Mucosa of descending colon (tissue), 3 donors: Measurements from ENCODE around the gene CAMK4. TPM values are rescaled to one million over a fixed set of nuclear protein-coding genes. Genes with fewer than 3 reads are reported as not detected.

Experiments
- ATAC-seq: fragments of 200-7000 bp; cut with Tn5 transposase; one replicate; pipeline ENCODE4 v1.9.1; 2020; ENCODE audit warnings: mild to moderate bottlenecking, moderate library complexity
- DNase-seq, 3 donors: peaks; one replicate each; pipeline ENCODE4 v3.0.0-alpha.2; 2020
- H3K36me3 ChIP-seq: fragments of 200-600 bp; one replicate; pipeline ENCODE4 v1.8.0; 2021; ENCODE audit warnings: low read depth, mild to moderate bottlenecking
- H3K4me1 ChIP-seq: fragments of 200-600 bp; one replicate; pipeline ENCODE4 v1.8.0; 2021; ENCODE audit warnings: low read depth, mild to moderate bottlenecking
- H3K4me3 ChIP-seq: fragments of 200-600 bp; one replicate; pipeline ENCODE4 v1.8.0; 2021; ENCODE audit warnings: mild to moderate bottlenecking
- H3K9me3 ChIP-seq: fragments of 200-600 bp; one replicate; pipeline ENCODE4 v1.8.0; 2021; ENCODE audit warnings: mild to moderate bottlenecking
- CTCF ChIP-seq: fragments of 200-600 bp; IDR thresholded peaks from one replicate; pipeline ENCODE4 v1.8.0; 2022; ENCODE audit warnings: antibody characterized with exemption, mild to moderate bottlenecking
- intact Hi-C, 2 donors: fragments of 100-400 bp; cut with DNase I in 1 of 2; cut with micrococcal nuclease in 1 of 2; formaldehyde crosslinking; loops; one replicate each; pipeline versions ENCODE4 v1.11.0 to v1.11.1; 2022; cut with DNase I, micrococcal nuclease
- total RNA-seq, 3 donors: library from RNA; stranded (reverse); fragmentation: NEBNext Ultra II Directional in 2 of 3; extraction: Animal tissue kit (Norgen Biotek cat#: 25700) in 2 of 3; gene quantifications; one replicate each; pipeline versions ENCODE4 v1.2.1 to v1.2.4, GENCODE V29; 2021 to 2023
- donor health status: DM: no; HTN: no; CAD: no; lungs with moderate emphysema.
- donor health status: DM: no; HTN: no; CAD: no.
- donor health status: DM: no; HTN: yes; CAD: no.

CAMK4 gene
- total RNA-seq, 3 donors from 2014 or later: 2.0 to 5.5 (median 4.0) TPM

DNA sequence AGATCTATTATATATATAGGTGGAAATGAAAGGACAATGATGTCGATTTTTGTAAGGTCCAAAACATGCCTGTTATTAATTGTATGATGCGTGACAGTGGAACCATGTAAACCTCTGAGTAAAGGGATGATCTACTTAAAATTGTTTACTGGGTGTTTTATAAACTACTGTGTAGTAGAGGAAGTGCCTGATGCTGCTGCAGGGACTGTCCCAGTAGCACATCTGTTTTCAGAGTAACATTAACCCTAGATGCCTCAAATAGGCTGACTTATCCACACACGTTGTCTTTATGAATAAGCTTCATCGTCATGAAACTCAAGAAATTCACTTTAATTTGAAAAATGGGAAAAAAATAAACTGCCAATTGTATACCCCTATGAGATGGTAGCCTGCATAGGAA lies 1.7 kb downstream of the CAMK4 start:
- Histone ChIP-seq H3K9me3 (no peaks in the 10 kb centered on the region), H3K4me1 (peaks cover 9% of the 10 kb centered on the region), H3K36me3 (no peaks in the 10 kb centered on the region), H3K4me3 (no peak overlapping the region)
- intact Hi-C loops: no loop called here
- DNase-seq (no peak), ATAC-seq (no peak)
- TF ChIP-seq CTCF: no peak

DNA sequence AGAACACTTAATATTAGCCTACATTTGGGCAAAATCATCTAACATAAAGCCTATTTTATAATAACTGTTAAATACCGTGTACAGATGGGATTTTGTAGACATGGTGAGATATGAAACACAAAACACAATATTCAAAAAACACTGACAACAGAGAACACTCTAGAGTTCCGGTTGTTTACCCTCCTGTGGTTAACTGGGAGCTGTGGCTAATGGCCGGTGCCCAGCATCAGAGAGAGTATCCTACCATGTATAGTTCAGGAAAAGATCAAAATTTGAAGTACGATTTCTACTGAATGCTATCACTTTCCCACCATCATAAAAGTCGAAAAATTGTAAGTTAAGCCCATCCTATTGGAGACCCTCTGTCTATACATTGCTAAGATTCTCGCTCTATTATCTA lies 2.4 kb downstream of the CAMK4 start:
- H3K36me3 ChIP-seq: no peaks in the 10 kb centered on the region

GRCh38 chr5:111227226-111227782 lies 3.1 kb downstream of the CAMK4 start:
- H3K4me1 ChIP-seq: peaks cover 9% of the 10 kb centered on the region
- intact Hi-C loops: no loop called here
- no peaks in the 10 kb centered on the region for H3K9me3 ChIP-seq
- H3K36me3 ChIP-seq: no peaks in the 10 kb centered on the region
- no peak for TF ChIP-seq CTCF
- ATAC-seq (no peak), DNase-seq (no peak)
- no peak overlapping the region for H3K4me3 ChIP-seq

More for the DNA sequence above, 2.4 kb downstream of the CAMK4 start:
- peaks cover 9% of the 10 kb centered on the region for H3K4me1 ChIP-seq
- ATAC-seq (no peak), DNase-seq (no peak)
- TF ChIP-seq CTCF: no peak
- intact Hi-C loops: no loop called here
- H3K9me3 ChIP-seq: no peaks in the 10 kb centered on the region
- no peak overlapping the region for H3K4me3 ChIP-seq

GRCh38 chr5:111227801-111228200 lies 3.6 kb downstream of the CAMK4 start:
- Histone ChIP-seq H3K9me3 (no peaks in the 10 kb centered on the region), H3K4me1 (peaks cover 9% of the 10 kb centered on the region), H3K36me3 (no peaks in the 10 kb centered on the region), H3K4me3 (no peak overlapping the region)
- intact Hi-C loops: no loop called here
- peak; percentile 14 for ATAC-seq
- peak in 2 of 3 donors; percentile 35 to 68 for DNase-seq
- no peak for TF ChIP-seq CTCF

DNA sequence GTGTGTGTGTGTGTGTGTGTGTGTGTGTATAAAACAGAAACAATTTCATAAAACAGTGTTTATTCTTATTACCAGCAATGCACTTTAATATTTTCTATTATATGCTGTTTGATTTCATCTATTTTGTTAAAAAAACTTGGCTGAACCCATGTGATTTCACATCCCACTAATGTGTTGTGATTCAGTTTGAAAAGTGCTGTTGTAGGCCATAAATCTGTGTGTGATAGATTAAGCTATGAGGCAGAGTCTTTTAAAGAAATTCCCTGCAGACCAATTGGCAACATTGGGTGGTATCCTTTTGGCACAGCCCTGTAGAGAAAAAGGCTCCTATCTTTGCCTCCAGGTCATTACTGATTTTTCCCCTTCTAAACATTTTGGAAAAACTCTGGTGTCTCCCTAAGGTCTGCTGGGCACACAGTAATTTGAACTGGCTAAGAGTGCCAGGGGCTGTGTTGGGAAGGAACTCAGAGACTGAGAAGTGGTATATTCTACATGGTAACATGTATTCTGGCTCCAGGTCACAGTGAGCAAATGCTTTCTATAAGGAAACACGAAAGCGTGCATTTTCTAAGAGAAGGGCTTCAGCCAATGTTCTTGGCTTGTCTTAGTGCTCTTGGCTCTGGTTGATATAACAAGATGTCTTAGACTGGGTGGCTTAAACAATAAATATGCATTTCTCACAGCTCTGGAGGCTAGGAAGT lies 4.5 kb downstream of the CAMK4 start:
- no peak overlapping the region for H3K4me3 ChIP-seq
- TF ChIP-seq CTCF: no peak
- H3K4me1 ChIP-seq: peaks cover 9% of the 10 kb centered on the region
- H3K36me3 ChIP-seq: no peaks in the 10 kb centered on the region
- H3K9me3 ChIP-seq: no peaks in the 10 kb centered on the region
- ATAC-seq: no peak
- intact Hi-C loops: no loop called here
- no peak for DNase-seq
